Large intestine (tissue), 12 donors: ENCODE measurements around the gene SYT2. TPM values are rescaled to one million over a fixed set of nuclear protein-coding genes. Genes with fewer than 3 reads are reported as not detected.
"Not testable (repeated sequence)": the region's sequence is repeated elsewhere in the genome, so short reads cannot be mapped to it uniquely, and the experiment has no call there.

ENCODE experiments used
- DNase-seq, 2 donors: peaks; one replicate each; pipeline versions ENCODE4 v3.0.0 to v3.0.0-alpha.2; 2013
- H3K27ac ChIP-seq: one replicate; pipeline ENCODE4 v1.5.1; 2013; ENCODE audit warnings: low read length
- H3K27me3 ChIP-seq: 2 replicates; pipeline ENCODE4 v1.6.1; 2013; ENCODE audit warnings: low read length; ENCODE audit not compliant: control insufficient read depth, insufficient read depth
- H3K36me3 ChIP-seq: 2 replicates; pipeline ENCODE4 v1.6.1; 2013; ENCODE audit warnings: low read length; ENCODE audit not compliant: control insufficient read depth, insufficient read depth
- H3K4me1 ChIP-seq: one replicate; pipeline ENCODE4 v1.6.1; 2013; ENCODE audit warnings: low read length; ENCODE audit not compliant: control insufficient read depth, insufficient read depth
- H3K4me3 ChIP-seq: one replicate; pipeline ENCODE4 v1.5.1; 2013; ENCODE audit warnings: low read length
- H3K9me3 ChIP-seq: one replicate; pipeline ENCODE4 v1.6.1; 2013; ENCODE audit warnings: mild to moderate bottlenecking, low read depth, low read length, moderate library complexity; ENCODE audit not compliant: control insufficient read depth
- WGBS: methylation state at CpG from one replicate; pipeline ENCODE4 v1.1.5; 2013; ENCODE audit warnings: low lambda C conversion rate; ENCODE audit not compliant: insufficient coverage; 5-methylcytosine and 5-hydroxymethylcytosine counted together
- long read RNA-seq, 11 donors: transcript quantifications; one replicate each; lab custom pipeline, GENCODE V29; 2026
- polyA plus RNA-seq: library from polyadenylated mRNA; unstranded; fragments of 120-200 nt; gene quantifications from one replicate; pipeline ENCODE4 v1.2.1, GENCODE V29; 2013

The SYT2 gene
- polyA plus RNA-seq: 1.4 TPM
- long read RNA-seq, donor 1: 0 reads
- long read RNA-seq, donor 2: 0 reads
- long read RNA-seq, donor 3: 0 reads
- long read RNA-seq, donor 4: 0 reads
- long read RNA-seq, donor 5: 0 reads
- long read RNA-seq, donor 6: 0 reads
- long read RNA-seq, donor 7: 0 reads
- long read RNA-seq, donor 8: 0 reads
- long read RNA-seq, donor 9: 0 reads
- long read RNA-seq, donor 10: 0 reads
- long read RNA-seq, donor 11: 0 reads

- WGBS: 60% methylated on average over 1 of the region's 64 CpGs
- H3K4me3 ChIP-seq: peak within 1 kb of the TSS; percentile 43
- peak; percentile 44 to 59 for DNase-seq
- peaks cover 10% of the 10 kb centered on the region for H3K4me1 ChIP-seq
- no peak within 1 kb of the TSS for H3K27ac ChIP-seq
- no peaks in the 10 kb centered on the region for H3K36me3 ChIP-seq
- H3K27me3 ChIP-seq: peaks cover 68% of the 10 kb centered on the region
- H3K9me3 ChIP-seq: peaks cover 6% of the 10 kb centered on the region
Measured at GRCh38 chr1:202710070-202711045, at the start of gene SYT2. Gene SYT2 (minus strand): TSS chr1:202710454. CDS start chr1:202605772, 104,682 bp downstream.

GRCh38 chr1:202756391-202756790 lies 46.1 kb upstream of the SYT2 start:
- Histone ChIP-seq H3K27me3 (no peaks in the 10 kb centered on the region), H3K36me3 (peaks cover 85% of the 10 kb centered on the region), H3K4me1 (no peaks in the 10 kb centered on the region), H3K27ac (no peak overlapping the region), H3K4me3 (no peak overlapping the region), H3K9me3 (no peaks in the 10 kb centered on the region)
- WGBS: 100% methylated on average over 2 of the region's 2 CpGs
- DNase-seq: no peak

GRCh38 chr1:202754293-202754692 lies 44.0 kb upstream of the SYT2 start:
- no peak overlapping the region for H3K27ac ChIP-seq
- H3K4me1 ChIP-seq: no peaks in the 10 kb centered on the region
- no CpG with 5 or more reads among the region's 2 CpGs for WGBS
- peaks cover 85% of the 10 kb centered on the region for H3K36me3 ChIP-seq
- no peaks in the 10 kb centered on the region for H3K27me3 ChIP-seq
- H3K4me3 ChIP-seq: no peak overlapping the region
- no peak for DNase-seq
- no peaks in the 10 kb centered on the region for H3K9me3 ChIP-seq

DNA sequence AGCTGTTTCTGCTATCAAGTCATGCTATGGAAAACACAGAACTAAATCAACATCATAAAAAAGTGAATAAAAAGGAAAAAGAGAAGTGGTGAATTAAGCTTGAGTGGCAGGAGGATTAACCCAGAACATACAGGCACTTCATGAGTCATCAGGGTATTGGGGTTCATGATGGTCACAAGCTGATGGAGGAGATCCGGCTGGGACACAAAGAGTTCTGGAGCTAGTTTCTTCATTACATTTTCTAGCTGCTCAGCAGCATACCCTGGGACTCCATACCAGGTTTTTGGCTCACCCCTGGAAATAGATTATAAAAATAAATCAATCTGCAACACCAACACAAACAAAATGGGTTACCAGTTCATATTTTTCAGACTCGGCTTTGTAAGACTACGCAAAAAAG lies 42.5 kb upstream of the SYT2 start:
- WGBS: no CpG with 5 or more reads among the region's 3 CpGs
- Histone ChIP-seq H3K36me3 (peaks cover 82% of the 10 kb centered on the region), H3K27ac (no peak overlapping the region), H3K27me3 (no peaks in the 10 kb centered on the region), H3K9me3 (no peaks in the 10 kb centered on the region), H3K4me3 (no peak overlapping the region), H3K4me1 (no peaks in the 10 kb centered on the region)
- no peak for DNase-seq

DNA sequence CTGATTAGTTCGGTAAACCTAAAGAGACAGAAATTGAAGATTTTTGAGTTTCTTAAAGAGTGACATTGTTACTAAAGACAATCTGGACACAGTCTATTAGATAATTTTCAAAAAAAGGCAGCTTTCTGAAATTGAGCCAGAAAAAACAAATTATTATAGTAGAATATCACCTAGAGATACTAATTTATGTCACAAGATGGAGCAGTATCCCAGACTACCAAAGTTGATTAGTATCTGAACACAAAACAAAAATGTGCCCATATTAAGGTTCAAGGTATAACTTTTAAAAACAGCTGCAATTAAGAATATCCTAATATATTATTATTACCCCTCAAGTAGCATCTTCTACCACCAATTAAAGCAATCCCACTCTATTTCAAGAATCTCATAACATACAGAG lies 40.5 kb upstream of the SYT2 start:
- no peaks in the 10 kb centered on the region for H3K4me1 ChIP-seq
- H3K36me3 ChIP-seq: peaks cover 71% of the 10 kb centered on the region
- H3K27me3 ChIP-seq: no peaks in the 10 kb centered on the region
- 100% methylated on average over 1 of the region's 1 CpG for WGBS
- no peak for DNase-seq
- H3K27ac ChIP-seq: no peak overlapping the region
- H3K4me3 ChIP-seq: no peak overlapping the region
- H3K9me3 ChIP-seq: no peaks in the 10 kb centered on the region

GRCh38 chr1:202750024-202750423 lies 39.8 kb upstream of the SYT2 start:
- Histone ChIP-seq H3K4me3 (no peak overlapping the region), H3K4me1 (no peaks in the 10 kb centered on the region), H3K27ac (no peak overlapping the region), H3K36me3 (peaks cover 71% of the 10 kb centered on the region), H3K27me3 (no peaks in the 10 kb centered on the region), H3K9me3 (no peaks in the 10 kb centered on the region)
- WGBS: no CpG with 5 or more reads among the region's 2 CpGs
- no peak for DNase-seq

DNA sequence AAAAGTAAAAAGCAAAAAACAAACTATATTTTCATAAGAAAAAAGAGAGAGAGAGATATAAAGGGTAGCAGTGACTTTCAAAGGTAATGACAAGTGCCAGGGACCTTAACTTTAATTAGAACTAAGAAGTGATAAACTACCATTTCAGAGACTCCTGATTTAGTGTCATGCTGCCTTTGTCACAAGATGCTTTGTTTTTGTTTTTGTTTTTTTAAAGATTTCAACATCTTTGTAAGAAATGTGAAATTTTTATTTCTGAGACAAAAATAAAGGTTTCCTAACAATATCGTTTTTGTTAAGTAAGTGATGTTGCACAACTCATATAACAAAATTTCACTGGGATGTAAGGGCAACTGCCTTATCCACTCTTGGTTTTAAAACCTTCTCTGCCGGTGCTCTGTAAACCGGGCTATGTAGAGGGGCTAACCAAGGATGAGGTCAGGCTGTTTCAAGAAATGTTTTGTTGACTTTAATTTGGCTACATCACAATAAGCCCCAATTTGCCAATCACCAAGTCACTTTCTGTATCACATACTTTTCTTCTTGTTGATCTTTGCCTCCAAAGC lies 35.2 kb upstream of the SYT2 start:
- no peaks in the 10 kb centered on the region for H3K4me1 ChIP-seq
- no peak overlapping the region for H3K27ac ChIP-seq
- H3K36me3 ChIP-seq: peaks cover 61% of the 10 kb centered on the region
- no peak for DNase-seq
- H3K27me3 ChIP-seq: no peaks in the 10 kb centered on the region
- WGBS: no CpG with 5 or more reads among the region's 3 CpGs
- H3K9me3 ChIP-seq: no peaks in the 10 kb centered on the region
- H3K4me3 ChIP-seq: no peak overlapping the region

GRCh38 chr1:202744770-202745169 lies 34.5 kb upstream of the SYT2 start:
- H3K9me3 ChIP-seq, H3K4me1 ChIP-seq, H3K4me3 ChIP-seq, H3K27me3 ChIP-seq, H3K27ac ChIP-seq, DNase-seq: not testable (repeated sequence)
- 100% methylated on average over 3 of the region's 3 CpGs for WGBS
- peaks cover 56% of the 10 kb centered on the region for H3K36me3 ChIP-seq

GRCh38 chr1:202742496-202742895 lies 32.2 kb upstream of the SYT2 start:
- no peak overlapping the region for H3K4me3 ChIP-seq
- no peaks in the 10 kb centered on the region for H3K27me3 ChIP-seq
- WGBS: 100% methylated on average over 1 of the region's 6 CpGs
- H3K36me3 ChIP-seq: peaks cover 44% of the 10 kb centered on the region
- no peaks in the 10 kb centered on the region for H3K9me3 ChIP-seq
- DNase-seq: no peak
- no peaks in the 10 kb centered on the region for H3K4me1 ChIP-seq
- no peak overlapping the region for H3K27ac ChIP-seq

DNA sequence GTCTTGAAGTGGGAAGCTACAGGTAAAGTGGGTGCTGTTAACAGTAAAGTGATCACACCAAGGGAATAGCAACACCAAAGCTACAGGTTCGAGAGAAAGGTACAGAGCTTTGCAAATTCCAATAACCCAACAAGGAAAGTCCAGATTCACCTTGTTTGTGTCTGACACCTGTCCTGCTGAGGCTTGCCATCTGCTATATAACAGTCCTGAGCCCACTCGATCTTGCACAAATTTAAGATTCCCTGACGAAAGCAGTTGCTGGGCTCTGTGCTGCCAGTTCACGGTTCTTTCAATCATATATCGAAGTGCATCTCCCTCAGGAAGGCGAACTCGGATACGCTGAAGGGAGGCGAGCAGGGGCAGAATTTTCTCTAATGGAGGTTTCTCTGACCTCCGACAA lies 23.0 kb upstream of the SYT2 start:
- H3K4me3 ChIP-seq: no peak overlapping the region
- no CpG with 5 or more reads among the region's 10 CpGs for WGBS
- peaks cover 69% of the 10 kb centered on the region for H3K36me3 ChIP-seq

More for the DNA sequence above, 23.0 kb upstream of the SYT2 start:
- DNase-seq: no peak
- Histone ChIP-seq H3K27me3 (no peaks in the 10 kb centered on the region), H3K4me1 (no peaks in the 10 kb centered on the region), H3K9me3 (no peaks in the 10 kb centered on the region), H3K27ac (no peak overlapping the region)
